Esophagus squamous epithelium (tissue), 5 donors: ENCODE results near the gene DMRT1. TPM values are rescaled to one million over a fixed set of nuclear protein-coding genes. Genes with fewer than 3 reads are reported as not detected.

Source experiments
- DNase-seq: peaks from one replicate; lab custom pipeline; 2025; lab: John Stamatoyannopoulos, UW
- H3K27ac ChIP-seq, 4 donors: fragments of 200-600 bp; sonication (generic); one replicate each; pipeline ENCODE4 v1.5.1; 2016 to 2019; ENCODE audit warnings: mild to moderate bottlenecking in 1 of 4
- H3K27me3 ChIP-seq, 4 donors: fragments of 200-600 bp; sonication (generic); 1 replicate in 3 of 4; 2 replicates in 1 of 4; pipeline versions ENCODE4 v1.5.1 to v1.6.0; 2017 to 2021; ENCODE audit warnings: antibody characterized with exemption in 1 of 4
- H3K36me3 ChIP-seq, 3 donors: fragments of 200-600 bp; sonication (generic); one replicate each; pipeline ENCODE4 v1.5.1; 2016 to 2019
- H3K4me1 ChIP-seq, 3 donors: fragments of 200-600 bp; sonication (generic); one replicate each; pipeline ENCODE4 v1.5.1; 2017 to 2019
- H3K4me3 ChIP-seq, 4 donors: fragments of 200-600 bp; sonication (generic); 1 replicate in 3 of 4; 2 replicates in 1 of 4; pipeline ENCODE4 v1.5.1; 2016 to 2019; ENCODE audit warnings: mild to moderate bottlenecking in 2 of 4, moderate library complexity in 1 of 4
- H3K9me3 ChIP-seq, 3 donors: fragments of 200-600 bp; sonication (generic); one replicate each; pipeline ENCODE4 v1.5.1; 2016 to 2019
- POLR2A ChIP-seq, 4 donors: fragments of 450-650 bp; IDR thresholded peaks; one replicate each; pipeline ENCODE4 v1.6.1; 2017; ENCODE audit warnings: antibody characterized with exemption in 4 of 4, mild to moderate bottlenecking in 4 of 4, moderate library complexity in 3 of 4
- WGBS, 2 donors: methylation state at CpG; one replicate each; pipeline ENCODE4 v1.1.5; 2018; 5-methylcytosine and 5-hydroxymethylcytosine counted together
- intact Hi-C: fragments of 100-400 bp; cut with DNase I; formaldehyde crosslinking; loops from one replicate; pipeline ENCODE4 v1.15.0; 2022
- total RNA-seq, 4 donors: library from RNA; depleted of rRNA; stranded (reverse); fragments of >200 nt; gene quantifications; one replicate each; pipeline ENCODE4 v1.1.0, GENCODE V29; 2016
- TF ChIP-seq, protein P1 (sequence below), 6 experiments: fragments of 450-650 bp in 4 of 6; fragments of 200-600 bp in 2 of 6; sonication (generic) in 2 of 6; IDR thresholded peaks; one replicate each; pipeline ENCODE4 v1.5.1; 2016 to 2019; ENCODE audit warnings: antibody characterized with exemption in 6 of 6, mild to moderate bottlenecking in 4 of 6, moderate library complexity in 4 of 6
- donor health status: DM: yes; HTN: yes; CAD: no.

Gene DMRT1
- total RNA-seq, 4 donors from 2014 or later = not detected

DNA sequence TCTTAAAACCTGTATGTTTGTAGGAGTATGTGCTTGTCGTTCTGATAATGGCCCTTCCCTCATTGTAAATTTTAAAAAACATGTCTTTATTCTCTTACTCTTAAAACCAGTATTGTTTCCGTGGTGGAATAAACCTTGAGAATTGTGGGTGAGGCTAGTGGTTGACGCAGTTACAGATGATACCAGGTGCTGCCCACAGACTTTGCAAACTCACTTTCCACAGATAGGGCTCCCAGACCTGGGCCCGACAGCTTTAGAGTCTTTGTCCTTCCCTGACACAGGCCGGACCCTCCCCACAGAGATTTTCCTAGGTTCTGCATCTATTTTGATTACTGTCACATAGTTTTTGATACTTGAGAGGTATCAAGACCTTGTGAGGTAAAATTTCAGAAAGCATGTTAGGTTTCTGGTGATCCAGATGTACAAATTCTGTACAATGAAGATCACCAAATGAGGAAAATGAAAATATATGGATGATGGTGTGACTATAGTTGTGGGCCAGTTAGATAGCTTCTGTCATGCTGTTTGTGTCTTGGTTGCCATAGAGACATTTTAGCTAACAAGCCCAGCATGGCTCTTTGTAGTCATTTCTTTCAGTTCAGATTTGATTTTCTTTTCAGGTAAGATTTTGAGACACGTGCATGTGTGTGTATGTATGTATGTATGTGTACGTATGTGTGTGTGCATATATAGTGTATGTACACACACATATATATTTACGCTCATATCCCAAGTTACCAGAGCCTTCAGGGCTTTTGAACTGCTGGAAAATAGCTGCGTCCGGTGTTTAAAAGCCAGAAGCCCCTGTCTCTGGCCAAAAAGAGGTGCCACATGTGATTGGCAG, 33.8 kb downstream of the DMRT1 start:
- no peak overlapping the region for H3K4me3 ChIP-seq
- no peak overlapping the region for H3K27ac ChIP-seq
- intact Hi-C loops = no loop called here
- 65 to 80% methylated on average over 10 of the region's 10 CpGs for WGBS, 2 donors
- TF ChIP-seq, protein P1, sequence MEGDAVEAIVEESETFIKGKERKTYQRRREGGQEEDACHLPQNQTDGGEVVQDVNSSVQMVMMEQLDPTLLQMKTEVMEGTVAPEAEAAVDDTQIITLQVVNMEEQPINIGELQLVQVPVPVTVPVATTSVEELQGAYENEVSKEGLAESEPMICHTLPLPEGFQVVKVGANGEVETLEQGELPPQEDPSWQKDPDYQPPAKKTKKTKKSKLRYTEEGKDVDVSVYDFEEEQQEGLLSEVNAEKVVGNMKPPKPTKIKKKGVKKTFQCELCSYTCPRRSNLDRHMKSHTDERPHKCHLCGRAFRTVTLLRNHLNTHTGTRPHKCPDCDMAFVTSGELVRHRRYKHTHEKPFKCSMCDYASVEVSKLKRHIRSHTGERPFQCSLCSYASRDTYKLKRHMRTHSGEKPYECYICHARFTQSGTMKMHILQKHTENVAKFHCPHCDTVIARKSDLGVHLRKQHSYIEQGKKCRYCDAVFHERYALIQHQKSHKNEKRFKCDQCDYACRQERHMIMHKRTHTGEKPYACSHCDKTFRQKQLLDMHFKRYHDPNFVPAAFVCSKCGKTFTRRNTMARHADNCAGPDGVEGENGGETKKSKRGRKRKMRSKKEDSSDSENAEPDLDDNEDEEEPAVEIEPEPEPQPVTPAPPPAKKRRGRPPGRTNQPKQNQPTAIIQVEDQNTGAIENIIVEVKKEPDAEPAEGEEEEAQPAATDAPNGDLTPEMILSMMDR (IDR thresholded peaks at IDR 0.05) = no peak
- no peak for TF ChIP-seq POLR2A (IDR thresholded peaks at IDR 0.05)
- no peaks in the 10 kb centered on the region for H3K9me3 ChIP-seq
- H3K4me1 ChIP-seq = no peaks in the 10 kb centered on the region
- H3K36me3 ChIP-seq = no peaks in the 10 kb centered on the region
- H3K27me3 ChIP-seq = peaks cover 0 to 31% (median 0%) of the 10 kb centered on the region in 4 donors
- DNase-seq = no peak

DNA sequence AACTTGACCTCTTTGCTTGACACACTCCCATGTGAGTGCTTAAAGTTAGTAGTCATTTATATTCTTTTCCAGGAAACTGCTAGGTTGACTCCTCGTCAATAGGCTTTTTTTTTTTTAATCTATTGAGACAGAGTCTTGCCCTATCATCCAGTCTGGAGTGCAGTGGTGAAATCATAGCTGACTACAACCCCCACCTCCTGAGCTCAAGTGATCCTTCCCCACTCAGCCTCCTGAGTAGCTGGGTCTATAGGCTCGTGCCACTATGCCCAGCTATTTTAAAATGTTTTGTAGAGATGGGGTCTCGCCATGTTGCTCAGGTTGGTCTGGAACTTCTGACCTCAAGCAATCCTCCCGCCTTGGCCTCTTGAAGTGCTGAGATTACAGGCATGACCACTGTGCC, 34.9 kb downstream of the DMRT1 start:
- H3K9me3 ChIP-seq = no peaks in the 10 kb centered on the region
- H3K27me3 ChIP-seq = peaks cover 0 to 26% (median 0%) of the 10 kb centered on the region in 4 donors
- TF ChIP-seq, protein P1 (IDR thresholded peaks at IDR 0.05) = no peak
- no peak for TF ChIP-seq POLR2A (IDR thresholded peaks at IDR 0.05)
- no peaks in the 10 kb centered on the region for H3K4me1 ChIP-seq
- intact Hi-C loops = no loop called here
- 76 to 82% methylated on average over 2 to 3 of the region's 4 CpGs for WGBS, 2 donors
- no peaks in the 10 kb centered on the region for H3K36me3 ChIP-seq
- H3K27ac ChIP-seq = no peak overlapping the region
- H3K4me3 ChIP-seq = no peak overlapping the region
- DNase-seq = no peak

DNA sequence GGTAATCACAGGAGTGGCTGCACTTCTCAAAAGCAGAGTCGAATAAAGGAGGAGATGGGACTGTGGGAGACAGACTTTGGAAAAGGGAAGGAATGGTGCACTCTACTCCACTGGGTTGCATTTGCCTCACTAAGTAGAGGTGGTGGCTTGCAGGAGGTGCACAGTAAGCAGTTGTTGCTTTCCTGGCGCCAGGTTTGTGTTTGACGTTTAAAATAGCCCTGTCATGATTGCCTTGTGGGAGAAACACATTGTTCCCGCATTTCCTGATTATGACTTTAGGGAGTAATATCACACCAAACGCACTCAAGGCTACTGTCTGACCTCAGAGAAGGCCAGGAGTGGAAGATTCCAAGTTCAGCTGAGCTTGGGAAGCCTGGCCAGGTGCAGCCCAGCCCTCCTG, 36.7 kb downstream of the DMRT1 start:
- 55 to 59% methylated on average over 4 of the region's 5 CpGs for WGBS, 2 donors
- intact Hi-C loops = no loop called here
- no peak overlapping the region for H3K4me3 ChIP-seq
- H3K27me3 ChIP-seq = peaks cover 0 to 42% (median 0%) of the 10 kb centered on the region in 4 donors
- H3K36me3 ChIP-seq = no peaks in the 10 kb centered on the region
- H3K4me1 ChIP-seq = no peaks in the 10 kb centered on the region
- DNase-seq = no peak
- H3K9me3 ChIP-seq = no peaks in the 10 kb centered on the region
- no peak overlapping the region for H3K27ac ChIP-seq
- TF ChIP-seq, protein P1 (IDR thresholded peaks at IDR 0.05) = no peak
- TF ChIP-seq POLR2A (IDR thresholded peaks at IDR 0.05) = no peak

DNA sequence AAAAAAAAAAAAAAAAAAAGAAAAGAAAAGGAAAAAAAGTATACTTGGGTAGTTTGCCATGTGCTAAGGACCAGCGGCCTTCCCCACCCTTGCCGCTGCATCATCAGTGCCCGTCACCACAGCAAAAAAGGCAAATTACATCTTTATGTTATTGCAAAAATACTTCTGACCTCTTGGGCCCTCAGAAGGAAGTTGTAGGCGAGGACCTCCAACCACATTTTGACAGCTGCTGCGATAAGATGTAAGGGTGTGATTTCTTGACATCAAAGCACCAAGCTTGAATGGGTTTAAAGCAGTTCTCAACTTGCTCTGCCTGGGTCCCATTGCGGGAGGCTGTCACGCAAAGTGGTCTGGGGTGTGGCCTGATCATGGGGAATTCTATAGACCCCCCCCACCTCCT, 39.2 kb downstream of the DMRT1 start:
- intact Hi-C loops = no loop called here
- no peaks in the 10 kb centered on the region for H3K36me3 ChIP-seq
- no peak overlapping the region for H3K27ac ChIP-seq
- no peaks in the 10 kb centered on the region for H3K9me3 ChIP-seq
- WGBS, 2 donors = 74 to 77% methylated on average over 7 of the region's 7 CpGs
- no peaks in the 10 kb centered on the region for H3K4me1 ChIP-seq
- peaks cover 0 to 47% (median 0%) of the 10 kb centered on the region in 4 donors for H3K27me3 ChIP-seq
- no peak overlapping the region for H3K4me3 ChIP-seq
- TF ChIP-seq, protein P1 (IDR thresholded peaks at IDR 0.05) = no peak
- no peak for TF ChIP-seq POLR2A (IDR thresholded peaks at IDR 0.05)
- DNase-seq = no peak

DNA sequence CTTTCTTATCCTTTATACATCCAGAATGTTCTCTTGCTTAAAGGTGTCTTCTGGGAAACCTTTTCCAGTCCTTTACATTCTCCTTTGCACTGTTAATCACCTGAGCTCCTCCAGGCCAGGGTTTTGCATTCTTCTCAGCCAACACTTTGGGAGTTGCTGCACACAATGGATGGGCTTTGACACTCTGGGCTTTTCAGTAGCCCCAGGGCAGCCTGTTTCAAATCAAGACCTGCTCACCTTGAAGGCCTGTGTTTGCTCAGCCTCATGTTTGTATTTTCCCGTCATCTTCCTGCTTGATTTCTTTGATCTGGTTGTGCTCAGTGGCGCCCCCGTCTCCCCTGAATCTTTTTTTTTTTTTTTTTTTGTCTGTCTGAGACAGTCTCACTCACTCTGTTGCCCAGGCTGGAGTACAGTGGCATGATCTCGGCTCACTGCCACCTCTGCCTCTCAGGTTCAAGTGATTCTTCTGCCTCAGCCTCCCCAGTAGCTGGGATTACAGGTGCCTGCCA, 41.0 kb downstream of the DMRT1 start:
- H3K9me3 ChIP-seq = no peaks in the 10 kb centered on the region
- no peak overlapping the region for H3K4me3 ChIP-seq
- no peak overlapping the region for H3K27ac ChIP-seq
- DNase-seq = no peak
- TF ChIP-seq, protein P1 (IDR thresholded peaks at IDR 0.05) = no peak
- TF ChIP-seq POLR2A (IDR thresholded peaks at IDR 0.05) = no peak
- WGBS, 2 donors = 23 to 41% methylated on average over 3 to 4 of the region's 4 CpGs
- H3K36me3 ChIP-seq = no peaks in the 10 kb centered on the region
- intact Hi-C loops = no loop called here
- H3K4me1 ChIP-seq = no peaks in the 10 kb centered on the region
- H3K27me3 ChIP-seq = peaks cover 0 to 48% (median 0%) of the 10 kb centered on the region in 4 donors
